H1 (cell line): Measurements from ENCODE around the gene PPP1R14C.

Experiments
- CHD1 ChIP-seq: IDR thresholded peaks from 2 replicates; pipeline ENCODE4 v1.6.1; 2012; ENCODE audit warnings: low read depth, low read length, improper control_type of control experiment
- CHD7 ChIP-seq: fragments of 300-600 bp; sonication (generic); IDR thresholded peaks from 2 replicates; pipeline ENCODE4 v1.7.1; 2012; ENCODE audit warnings: low read length, moderate library complexity, mild to moderate bottlenecking, inconsistent platforms; ENCODE audit not compliant: insufficient replicate concordance
- CTCF ChIP-seq, 3 experiments: IDR thresholded peaks; 1 replicate in 2 of 3; 2 replicates in 1 of 3; pipeline versions ENCODE4 v1.5.1 to v1.6.1; 2011; ENCODE audit warnings: low read length in 3 of 3, mild to moderate bottlenecking in 3 of 3, inconsistent platforms in 2 of 3, low read depth in 1 of 3, moderate library complexity in 1 of 3; ENCODE audit not compliant: insufficient read depth in 1 of 3; ENCODE audit errors: control extremely low read depth in 1 of 3
- EZH2 ChIP-seq: fragments of 200-600 bp; sonication (generic); IDR thresholded peaks from 2 replicates; pipeline ENCODE4 v1.7.1; 2012; ENCODE audit warnings: low read depth, mild to moderate bottlenecking, moderate library complexity, low read length, inconsistent platforms; ENCODE audit not compliant: severe bottlenecking
- MAFK ChIP-seq: IDR thresholded peaks from 2 replicates; pipeline ENCODE4 v1.6.1; 2012; ENCODE audit warnings: low read depth, mild to moderate bottlenecking, improper control_type of control experiment, low read length
- ZNF274 ChIP-seq: IDR thresholded peaks from 2 replicates; pipeline ENCODE4 v1.7.0; 2012; ENCODE audit warnings: low read length, borderline replicate concordance; ENCODE audit errors: extremely low read depth

- no peak for TF ChIP-seq CTCF (IDR thresholded peaks at IDR 0.05; ENCODE audit: control extremely low read depth in 1 of 3, insufficient read depth in 1 of 3, low read depth in 1 of 3, low read length in 3 of 3)
- no peak for TF ChIP-seq ZNF274
- TF ChIP-seq CHD1 = no peak
- no peak for TF ChIP-seq EZH2
- TF ChIP-seq CHD7 = no peak
- no peak for TF ChIP-seq MAFK
Observed at GRCh38 chr6:150291968-150292710, 149.3 kb downstream of the PPP1R14C start.
